Upper lobe of right lung (tissue), 1 donor: ENCODE data around the gene LTA. TPM values are rescaled to one million over a fixed set of nuclear protein-coding genes. Genes with fewer than 3 reads are reported as not detected.
A peak's percentile ranks its signal among the peaks of the same experiment; 100 is the strongest.

ENCODE experiments used
- ATAC-seq: fragments of 200-7000 bp; cut with Tn5 transposase; one replicate; pipeline ENCODE4 v1.9.1; 2020; ENCODE audit warnings: mild to moderate bottlenecking, moderate library complexity
- DNase-seq: peaks from one replicate; pipeline ENCODE4 v3.0.0-alpha.2; 2020
- H3K27ac ChIP-seq: fragments of 200-600 bp; one replicate; pipeline ENCODE4 v1.8.0; 2022
- H3K27me3 ChIP-seq: fragments of 200-600 bp; one replicate; pipeline ENCODE4 v1.8.0; 2022; ENCODE audit warnings: mild to moderate bottlenecking
- H3K36me3 ChIP-seq: fragments of 200-600 bp; one replicate; pipeline ENCODE4 v1.8.0; 2022
- H3K4me1 ChIP-seq: fragments of 200-600 bp; one replicate; pipeline ENCODE4 v1.8.0; 2022
- H3K4me3 ChIP-seq: fragments of 200-600 bp; one replicate; pipeline ENCODE4 v1.8.0; 2022; ENCODE audit warnings: mild to moderate bottlenecking
- H3K9me3 ChIP-seq: fragments of 200-600 bp; one replicate; pipeline ENCODE4 v1.8.0; 2022
- intact Hi-C: fragments of 100-400 bp; cut with DNase I; formaldehyde crosslinking; loops from one replicate; pipeline ENCODE4 v1.11.0; 2022
- total RNA-seq: library from RNA; stranded (reverse); fragmentation: NEBNext Ultra II Directional; extraction: Animal tissue kit (Norgen Biotek cat#: 25700); gene quantifications from one replicate; pipeline ENCODE4 v1.2.1, GENCODE V29; 2021
- TF ChIP-seq, protein P1 (sequence below): fragments of 200-600 bp; IDR thresholded peaks from one replicate; pipeline ENCODE4 v1.8.0; 2022; ENCODE audit warnings: antibody characterized with exemption
- donor health status: DM: no; HTN: yes; CAD: no; lungs with severe emphysema.

Gene LTA
- total RNA-seq, 1 donor from 2014 or later: 0.46 TPM

DNA sequence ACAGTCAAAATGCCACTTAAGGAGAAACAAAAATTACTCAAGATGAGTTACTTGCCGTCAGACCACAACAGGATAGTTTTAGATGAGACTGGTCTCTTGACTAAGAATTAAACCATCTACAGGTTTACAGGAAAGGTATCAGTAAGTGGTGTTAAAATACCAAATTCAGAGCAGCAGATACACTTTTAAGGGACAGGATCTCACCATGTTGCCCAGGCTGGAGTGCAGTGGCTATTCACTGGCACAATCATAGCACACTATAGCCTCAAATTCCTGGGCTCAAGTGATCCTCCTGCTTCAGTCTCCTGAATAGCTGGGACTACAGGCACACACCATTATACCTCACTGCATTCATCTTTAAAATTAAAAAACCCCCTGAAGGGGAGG, 38.6 kb upstream of the LTA start:
- ATAC-seq: no peak
- Histone ChIP-seq H3K9me3 (no peaks in the 10 kb centered on the region), H3K27me3 (no peaks in the 10 kb centered on the region), H3K36me3 (peaks cover 91% of the 10 kb centered on the region), H3K4me1 (peaks cover under 1% of the 10 kb centered on the region), H3K27ac (no peak overlapping the region), H3K4me3 (no peak overlapping the region)
- no peak for DNase-seq
- TF ChIP-seq, protein P1, sequence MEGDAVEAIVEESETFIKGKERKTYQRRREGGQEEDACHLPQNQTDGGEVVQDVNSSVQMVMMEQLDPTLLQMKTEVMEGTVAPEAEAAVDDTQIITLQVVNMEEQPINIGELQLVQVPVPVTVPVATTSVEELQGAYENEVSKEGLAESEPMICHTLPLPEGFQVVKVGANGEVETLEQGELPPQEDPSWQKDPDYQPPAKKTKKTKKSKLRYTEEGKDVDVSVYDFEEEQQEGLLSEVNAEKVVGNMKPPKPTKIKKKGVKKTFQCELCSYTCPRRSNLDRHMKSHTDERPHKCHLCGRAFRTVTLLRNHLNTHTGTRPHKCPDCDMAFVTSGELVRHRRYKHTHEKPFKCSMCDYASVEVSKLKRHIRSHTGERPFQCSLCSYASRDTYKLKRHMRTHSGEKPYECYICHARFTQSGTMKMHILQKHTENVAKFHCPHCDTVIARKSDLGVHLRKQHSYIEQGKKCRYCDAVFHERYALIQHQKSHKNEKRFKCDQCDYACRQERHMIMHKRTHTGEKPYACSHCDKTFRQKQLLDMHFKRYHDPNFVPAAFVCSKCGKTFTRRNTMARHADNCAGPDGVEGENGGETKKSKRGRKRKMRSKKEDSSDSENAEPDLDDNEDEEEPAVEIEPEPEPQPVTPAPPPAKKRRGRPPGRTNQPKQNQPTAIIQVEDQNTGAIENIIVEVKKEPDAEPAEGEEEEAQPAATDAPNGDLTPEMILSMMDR: no peak
- intact Hi-C loops: no loop called here

DNA sequence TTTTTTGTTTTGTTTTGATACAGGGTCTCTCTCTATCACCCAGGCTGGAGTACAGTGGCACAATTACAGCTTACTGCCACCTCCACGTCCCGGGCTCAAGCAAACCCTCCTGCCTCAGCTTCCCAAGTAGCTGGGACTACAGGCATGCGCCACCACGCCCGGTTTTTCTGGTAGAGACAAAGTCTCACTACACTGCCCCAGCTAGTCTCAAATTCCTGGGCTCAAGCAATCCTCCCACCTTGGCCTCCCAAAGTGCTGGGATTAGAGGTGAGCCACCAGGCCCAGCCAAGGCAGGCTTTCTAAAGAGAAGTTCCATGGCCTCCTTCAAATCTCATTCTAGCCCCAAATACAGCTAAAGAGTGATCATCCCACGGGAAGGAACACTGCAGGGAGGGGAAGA, 38.1 kb upstream of the LTA start:
- ATAC-seq (no peak), DNase-seq (no peak)
- Histone ChIP-seq H3K4me1 (peaks cover 6% of the 10 kb centered on the region), H3K27me3 (no peaks in the 10 kb centered on the region), H3K9me3 (no peaks in the 10 kb centered on the region), H3K4me3 (no peak overlapping the region), H3K27ac (no peak overlapping the region), H3K36me3 (peaks cover 97% of the 10 kb centered on the region)
- intact Hi-C loops: no loop called here
- TF ChIP-seq, protein P1: no peak

DNA sequence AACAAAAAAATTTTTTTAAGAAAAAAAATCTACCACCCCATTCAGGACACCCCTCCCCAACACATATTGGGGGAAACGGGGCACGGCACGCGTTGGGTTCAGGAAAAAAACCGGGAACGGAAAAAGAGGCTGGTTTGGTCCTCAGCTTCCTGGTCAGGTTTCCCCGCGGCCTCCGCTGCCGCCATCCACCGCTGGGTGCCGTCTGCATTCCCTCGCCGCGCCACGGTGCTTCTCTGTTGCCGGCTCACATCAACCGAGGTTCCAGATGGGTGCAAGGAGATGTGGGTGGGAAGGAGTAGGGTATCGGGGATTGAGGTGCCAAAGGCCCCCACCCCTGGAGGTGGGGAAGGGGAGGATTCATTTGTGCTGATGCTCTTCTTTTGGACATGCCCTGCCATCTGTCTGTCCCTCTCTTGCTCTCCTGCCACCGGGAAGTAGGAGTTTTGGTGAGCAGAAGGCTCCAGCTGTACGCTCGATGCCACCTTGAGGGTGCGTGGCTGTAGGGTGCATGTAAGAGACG, 37.5 kb upstream of the LTA start:
- Histone ChIP-seq H3K9me3 (no peaks in the 10 kb centered on the region), H3K36me3 (peaks cover 100% of the 10 kb centered on the region), H3K27ac (no peak overlapping the region), H3K4me1 (peaks cover 12% of the 10 kb centered on the region), H3K27me3 (no peaks in the 10 kb centered on the region), H3K4me3 (no peak overlapping the region)
- DNase-seq (no peak), ATAC-seq (no peak)
- intact Hi-C loops: no loop called here
- TF ChIP-seq, protein P1: no peak

DNA sequence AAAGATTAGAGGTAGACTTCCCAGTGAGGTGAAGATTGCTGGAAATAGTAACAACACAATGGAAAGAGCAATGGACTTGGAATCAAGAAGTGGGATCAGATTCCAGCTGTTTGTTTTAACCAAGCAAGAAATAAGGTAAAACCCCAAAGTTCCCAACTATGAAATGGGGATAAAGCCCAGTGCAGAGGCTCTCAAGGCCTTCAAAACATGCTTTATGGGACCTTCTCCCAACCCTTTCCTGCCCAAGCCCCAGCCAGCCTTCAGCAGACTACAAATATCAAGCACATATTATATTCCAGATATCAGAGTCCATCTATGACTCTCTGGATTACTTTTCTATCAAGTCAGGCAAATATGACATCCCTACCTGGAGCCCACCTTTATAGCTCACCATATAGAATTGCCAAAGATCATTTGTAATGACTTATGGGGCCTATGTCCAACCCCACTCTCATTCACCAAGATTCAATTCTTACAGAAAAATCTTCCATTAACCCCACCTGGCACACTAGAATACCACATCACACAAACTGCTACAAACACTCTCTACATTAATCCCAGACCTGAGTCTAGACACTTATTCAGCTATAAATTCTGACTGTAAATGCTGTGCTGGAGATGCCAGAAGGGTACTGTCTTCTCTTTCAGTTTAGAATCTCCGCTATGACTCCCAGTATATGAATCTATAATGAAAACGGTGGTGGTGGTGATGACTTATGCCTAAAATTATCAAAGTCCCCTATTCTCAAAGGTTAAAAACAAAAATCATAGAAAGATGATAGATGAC, 36.4 kb upstream of the LTA start:
- intact Hi-C loops: no loop called here
- H3K9me3 ChIP-seq: no peaks in the 10 kb centered on the region
- no peak overlapping the region for H3K27ac ChIP-seq
- H3K27me3 ChIP-seq: no peaks in the 10 kb centered on the region
- peaks cover 23% of the 10 kb centered on the region for H3K4me1 ChIP-seq
- peaks cover 100% of the 10 kb centered on the region for H3K36me3 ChIP-seq
- ATAC-seq (no peak), DNase-seq (no peak)
- TF ChIP-seq, protein P1: no peak
- H3K4me3 ChIP-seq: no peak overlapping the region

DNA sequence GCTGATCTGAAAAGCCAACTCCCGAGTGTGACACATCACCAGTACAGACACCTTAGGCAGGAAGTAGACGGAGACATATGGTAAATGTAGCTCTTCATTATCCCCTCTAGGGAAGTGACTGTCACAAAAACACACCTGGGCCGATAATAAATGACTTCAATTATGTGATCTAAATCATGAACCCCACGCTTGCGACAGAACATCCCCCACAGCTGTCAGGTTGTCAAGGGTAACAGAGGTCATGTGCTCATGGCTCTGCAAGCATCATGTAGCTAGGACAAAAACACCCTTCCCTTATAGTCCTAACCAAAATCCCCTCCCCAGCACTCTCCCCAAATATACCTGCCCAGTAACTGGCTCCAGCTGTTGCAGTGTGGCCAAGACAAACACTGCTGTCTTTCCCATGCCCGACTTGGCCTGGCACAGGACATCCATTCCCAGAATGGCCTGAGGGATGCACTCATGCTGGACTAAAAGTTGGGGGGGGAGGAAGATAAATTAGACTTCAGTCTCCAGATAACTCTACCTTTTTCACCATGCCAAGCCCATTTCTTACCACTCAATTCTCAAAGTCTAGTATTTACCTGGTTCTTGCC, 33.2 kb upstream of the LTA start:
- H3K9me3 ChIP-seq: no peaks in the 10 kb centered on the region
- peaks cover 68% of the 10 kb centered on the region for H3K36me3 ChIP-seq
- intact Hi-C loops: no loop called here
- peaks cover 29% of the 10 kb centered on the region for H3K4me1 ChIP-seq
- H3K27me3 ChIP-seq: no peaks in the 10 kb centered on the region
- TF ChIP-seq, protein P1: no peak
- no peak for ATAC-seq
- no peak for DNase-seq
- peak overlapping the region; percentile 6 for H3K4me3 ChIP-seq
- H3K27ac ChIP-seq: no peak overlapping the region
